Colonic mucosa (tissue), 4 donors: Measurements from ENCODE around the gene ARHGAP26. TPM values are rescaled to one million over a fixed set of nuclear protein-coding genes. Genes with fewer than 3 reads are reported as not detected.

Source experiments
- DNase-seq: peaks from one replicate; pipeline ENCODE4 v3.0.0-alpha.2; 2020
- H3K27ac ChIP-seq: fragments of 200-600 bp; one replicate; pipeline ENCODE4 v1.8.0; 2021
- H3K27me3 ChIP-seq: fragments of 200-600 bp; one replicate; pipeline ENCODE4 v1.8.0; 2021
- H3K36me3 ChIP-seq: fragments of 200-600 bp; one replicate; pipeline ENCODE4 v1.8.0; 2021
- H3K4me1 ChIP-seq: fragments of 200-600 bp; one replicate; pipeline ENCODE4 v1.8.0; 2021; ENCODE audit warnings: mild to moderate bottlenecking
- H3K4me3 ChIP-seq: fragments of 200-600 bp; one replicate; pipeline ENCODE4 v1.8.0; 2021
- H3K9ac ChIP-seq, 2 donors: one replicate each; pipeline ENCODE4 v1.7.0; 2013; ENCODE audit warnings: control low read depth in 2 of 2, low read depth in 2 of 2, low read length in 2 of 2
- H3K9me3 ChIP-seq: fragments of 200-600 bp; one replicate; pipeline ENCODE4 v1.8.0; 2021
- CTCF ChIP-seq: fragments of 200-600 bp; IDR thresholded peaks from one replicate; pipeline ENCODE4 v1.8.0; 2022; ENCODE audit warnings: antibody characterized with exemption, mild to moderate bottlenecking
- intact Hi-C: fragments of 100-400 bp; cut with DNase I; formaldehyde crosslinking; loops from one replicate; pipeline ENCODE4 v1.14.1; 2022
- total RNA-seq, 2 donors: library from RNA; stranded (reverse); fragmentation: NEBNext Ultra II Directional in 1 of 2; extraction: Animal tissue kit (Norgen Biotek cat#: 25700) in 1 of 2; gene quantifications; one replicate each; pipeline ENCODE4 v1.2.1, GENCODE V29; 2021
- donor health status: healthy.
- donor health status: DM: no; HTN: no; CAD: no.
- donor health status: DM: no; HTN: no; CAD: no.

ARHGAP26 gene
- total RNA-seq, 2 donors from 2014 or later, result 59.1 to 74.0 TPM

- intact Hi-C loops, result no loop called here
- Histone ChIP-seq H3K4me3 (no peak overlapping the region), H3K27ac (peak overlapping the region; percentile 20), H3K4me1 (no peaks in the 10 kb centered on the region), H3K27me3 (no peaks in the 10 kb centered on the region), H3K9ac (no peak overlapping the region), H3K36me3 (no peaks in the 10 kb centered on the region), H3K9me3 (no peaks in the 10 kb centered on the region)
- DNase-seq, result no peak
- no peak for TF ChIP-seq CTCF
Measured at GRCh38 chr5:143008809-143009521, 238.8 kb downstream of the ARHGAP26 start.

GRCh38 chr5:143010351-143010750, 240.2 kb downstream of the ARHGAP26 start:
- Histone ChIP-seq H3K36me3 (no peaks in the 10 kb centered on the region), H3K27me3 (no peaks in the 10 kb centered on the region), H3K4me3 (no peak overlapping the region), H3K9ac (no peak overlapping the region), H3K4me1 (no peaks in the 10 kb centered on the region), H3K9me3 (no peaks in the 10 kb centered on the region), H3K27ac (no peak overlapping the region)
- intact Hi-C loops, result loop anchor here (10.0 kb wide), 1 partner anchor 394 kb away; the partner anchor contains the start of gene NR3C1
- no peak for DNase-seq
- no peak for TF ChIP-seq CTCF

GRCh38 chr5:143011585-143011984, 241.4 kb downstream of the ARHGAP26 start:
- Histone ChIP-seq H3K9ac (no peak overlapping the region), H3K27me3 (no peaks in the 10 kb centered on the region), H3K27ac (no peak overlapping the region), H3K9me3 (no peaks in the 10 kb centered on the region), H3K4me3 (no peak overlapping the region), H3K36me3 (no peaks in the 10 kb centered on the region), H3K4me1 (no peaks in the 10 kb centered on the region)
- intact Hi-C loops, result loop anchor here (10.0 kb wide), 1 partner anchor 393 kb away; the partner anchor contains the start of gene NR3C1
- TF ChIP-seq CTCF, result no peak
- DNase-seq, result no peak

GRCh38 chr5:143013176-143013891, 243.2 kb downstream of the ARHGAP26 start:
- no peak for DNase-seq
- no peak for TF ChIP-seq CTCF
- Histone ChIP-seq H3K27me3 (no peaks in the 10 kb centered on the region), H3K36me3 (no peaks in the 10 kb centered on the region), H3K4me1 (no peaks in the 10 kb centered on the region), H3K4me3 (no peak overlapping the region), H3K9me3 (no peaks in the 10 kb centered on the region), H3K9ac (no peak overlapping the region), H3K27ac (no peak overlapping the region)
- intact Hi-C loops, result loop anchor here (10.0 kb wide), 1 partner anchor 391 kb away; the partner anchor contains the start of gene NR3C1

GRCh38 chr5:143014017-143014651, 244.0 kb downstream of the ARHGAP26 start:
- no peak for TF ChIP-seq CTCF

More at GRCh38 chr5:143014017-143014651, 244.0 kb downstream of the ARHGAP26 start:
- no peak for DNase-seq
- Histone ChIP-seq H3K27me3 (no peaks in the 10 kb centered on the region), H3K9ac (no peak overlapping the region), H3K36me3 (no peaks in the 10 kb centered on the region), H3K4me1 (no peaks in the 10 kb centered on the region), H3K4me3 (no peak overlapping the region), H3K9me3 (no peaks in the 10 kb centered on the region), H3K27ac (no peak overlapping the region)
- intact Hi-C loops, result loop anchor here (10.0 kb wide), 1 partner anchor 391 kb away; the partner anchor contains the start of gene NR3C1
